Measurements from ENCODE around the gene NEAT1.
A peak's percentile ranks its signal among the peaks of the same experiment; 100 is the strongest.

NEAT1 gene

DNA sequence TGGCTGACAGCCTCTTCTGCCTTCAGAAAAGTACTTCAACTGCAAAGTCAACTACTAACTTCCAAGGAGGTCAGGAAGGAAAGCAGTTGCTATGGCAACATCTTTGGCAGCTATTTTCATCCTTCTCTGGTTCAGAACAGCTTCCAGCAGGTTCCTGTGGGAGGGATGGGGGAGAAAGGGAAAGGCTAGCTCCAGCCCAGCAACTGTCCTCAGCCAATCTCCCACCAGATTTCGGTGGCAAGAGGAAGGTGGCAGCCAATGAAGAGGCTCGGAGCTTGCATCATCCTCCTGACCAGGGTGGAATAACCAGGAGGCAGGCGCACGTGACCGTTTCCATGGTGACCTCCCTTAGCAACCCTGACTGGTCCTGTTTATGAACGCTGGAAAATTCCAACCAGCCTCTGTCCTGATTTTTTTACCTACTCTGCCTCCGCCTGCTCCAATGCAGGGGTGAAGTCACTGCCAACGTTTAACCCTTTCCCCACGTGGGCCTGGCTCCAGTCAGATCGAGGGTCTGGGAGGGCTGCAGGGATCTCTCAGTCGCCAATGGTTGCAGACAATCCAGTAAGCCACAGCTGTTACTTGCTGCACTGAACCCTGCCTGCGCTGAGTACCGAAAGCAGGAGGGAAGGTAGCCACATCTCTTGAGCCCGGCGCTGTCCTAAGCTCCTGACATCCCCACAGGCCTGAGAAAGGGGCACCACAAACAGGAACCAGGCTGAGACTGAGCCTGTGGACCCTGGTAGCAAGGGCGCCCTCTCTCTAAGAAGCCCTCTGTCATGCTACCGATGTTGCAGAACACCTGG is 65.1 kb downstream of the NEAT1 start:
- DNase-seq, result peak; percentile 67

- DNase-seq, result no peak
Measured at GRCh38 chr11:65488273-65489034, 65.9 kb downstream of the NEAT1 start.

DNA sequence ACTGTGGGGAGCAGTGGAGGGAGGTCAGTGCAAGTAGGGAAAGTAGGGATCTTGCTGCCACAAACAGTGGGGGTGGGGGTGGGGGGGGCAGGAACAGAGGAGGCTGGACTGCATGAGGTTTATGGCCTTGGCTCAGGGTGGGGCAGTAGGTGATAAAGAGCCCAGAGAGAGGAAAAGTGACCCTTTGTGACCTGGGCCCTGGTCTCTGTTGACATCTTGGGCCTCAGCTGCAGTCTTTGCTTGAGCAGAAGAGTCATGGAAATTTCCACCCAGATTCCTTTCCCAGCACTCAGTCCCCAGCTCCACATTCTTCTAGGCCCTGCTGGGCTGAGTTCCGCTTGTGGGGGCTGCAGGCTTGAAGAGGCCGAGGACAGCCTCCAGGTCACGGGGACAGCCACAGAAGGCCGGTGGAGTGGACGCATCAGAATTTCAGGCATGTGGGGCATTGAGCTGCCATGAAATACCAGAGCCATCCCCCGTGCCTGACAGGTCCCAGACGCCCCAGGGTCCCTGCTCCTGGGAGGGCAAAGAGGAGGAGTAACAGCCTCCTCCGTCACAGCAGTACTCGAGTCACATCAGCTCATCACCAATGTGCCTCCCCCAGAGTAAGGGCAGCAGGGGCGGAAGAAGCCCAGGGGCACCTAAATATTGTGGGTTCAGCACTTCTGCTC is 66.6 kb downstream of the NEAT1 start:
- DNase-seq, result no peak

DNA sequence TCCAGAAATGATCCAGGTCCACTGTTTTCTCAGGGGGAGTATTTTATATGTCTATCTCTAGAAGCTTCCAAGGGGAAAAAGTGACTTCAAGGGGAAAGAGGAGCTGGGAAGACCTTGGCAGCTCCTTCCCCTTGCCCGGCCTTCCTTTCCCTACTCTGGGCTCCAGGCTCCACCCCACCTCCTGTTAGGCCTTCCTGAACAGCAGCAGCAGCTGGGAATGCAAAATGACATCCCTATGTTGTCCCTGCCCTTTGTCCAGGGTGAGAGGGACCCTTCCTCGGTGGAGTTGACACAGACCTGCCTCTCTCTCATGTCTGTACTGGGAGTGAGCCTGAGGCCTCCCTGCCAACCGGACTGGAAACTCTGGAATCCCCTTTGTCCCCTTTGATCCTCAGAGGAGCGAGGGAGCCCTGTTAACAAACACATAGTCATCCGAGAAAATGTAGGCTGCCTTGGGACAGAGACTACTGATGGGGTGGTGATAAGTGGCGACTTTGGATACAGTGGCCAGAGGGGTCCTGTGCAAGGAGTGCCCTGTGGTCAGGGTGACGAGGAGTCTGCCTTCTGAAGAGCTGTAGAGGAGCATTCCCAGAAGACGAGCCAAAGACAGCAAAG is 67.2 kb downstream of the NEAT1 start:
- DNase-seq, result no peak

- DNase-seq, result no peak
Measured at GRCh38 chr11:65491163-65491465, 68.5 kb downstream of the NEAT1 start.

DNA sequence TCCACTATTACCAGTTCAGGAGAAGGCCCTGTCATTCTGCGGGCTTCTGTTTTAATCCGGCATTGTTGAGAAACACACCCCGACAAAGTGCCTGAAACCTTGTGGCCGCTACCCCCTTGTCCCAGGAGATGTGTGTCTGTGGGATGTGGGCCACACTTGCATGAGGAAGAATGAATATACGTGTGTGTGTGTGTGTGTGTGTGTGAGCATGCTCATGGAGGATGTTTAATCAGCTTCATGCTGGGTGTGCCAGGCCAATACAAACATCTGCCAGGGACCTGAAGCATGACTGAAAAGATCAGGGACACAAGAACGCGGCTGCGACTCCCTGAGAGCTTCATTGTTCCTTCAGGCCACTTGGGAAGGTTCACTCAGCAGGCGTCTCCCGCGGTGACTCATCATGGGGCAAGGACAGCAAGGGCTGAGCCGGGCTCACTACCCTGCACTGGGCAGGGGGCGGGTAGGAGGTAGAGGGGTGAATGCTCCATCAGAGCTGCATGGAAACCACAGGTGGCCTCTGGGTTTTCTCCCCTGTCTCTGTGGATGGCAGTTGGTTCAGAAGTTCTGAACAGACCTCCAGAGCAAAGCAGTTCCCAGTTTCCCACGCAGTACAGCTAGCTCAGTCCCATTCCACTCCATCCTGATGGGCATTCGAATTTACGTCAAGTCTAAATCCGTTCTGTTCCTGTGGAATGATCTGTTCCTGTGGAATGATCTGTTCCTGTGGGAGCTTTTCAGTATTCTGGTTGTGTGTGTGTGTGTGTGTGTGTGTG is 69.2 kb downstream of the NEAT1 start:
- DNase-seq, result no peak

- no peak for DNase-seq
Measured at GRCh38 chr11:65492387-65492636, 69.7 kb downstream of the NEAT1 start.

DNA sequence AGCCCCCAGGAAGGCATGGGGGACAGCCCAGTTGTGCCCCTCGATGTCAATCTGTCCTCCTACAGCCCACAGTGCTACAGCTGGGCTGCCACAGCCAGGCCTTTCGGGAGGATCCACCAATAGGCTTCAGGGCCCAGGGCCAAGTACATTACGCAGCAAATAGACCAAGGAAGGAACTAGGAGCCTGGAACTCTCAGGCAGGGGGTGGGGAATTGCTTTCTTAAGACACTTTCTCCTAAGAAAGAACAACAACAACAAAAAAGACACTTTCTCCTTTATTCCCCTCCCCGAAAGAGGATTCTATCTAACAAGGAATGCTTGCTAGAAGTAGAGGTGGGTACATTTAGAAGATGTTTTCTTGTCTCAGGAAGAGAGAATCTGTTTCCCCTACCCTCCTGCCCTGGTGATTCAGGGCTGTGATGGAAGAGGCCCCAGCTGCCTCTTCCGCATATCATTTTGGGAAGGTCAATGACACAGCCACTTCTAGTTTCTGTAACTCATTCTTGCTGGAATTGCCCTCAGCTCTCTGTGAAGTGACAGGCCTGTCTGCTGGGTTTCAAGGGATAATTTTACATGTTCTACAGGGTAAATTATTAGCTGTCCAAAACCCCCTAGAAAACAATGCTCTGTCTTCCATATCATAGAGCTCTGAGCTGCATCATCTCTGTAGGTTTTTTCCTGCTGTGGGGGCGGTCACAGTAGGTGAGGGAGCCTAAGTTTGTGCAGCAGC is 70.2 kb downstream of the NEAT1 start:
- peak; percentile 55 for DNase-seq

DNA sequence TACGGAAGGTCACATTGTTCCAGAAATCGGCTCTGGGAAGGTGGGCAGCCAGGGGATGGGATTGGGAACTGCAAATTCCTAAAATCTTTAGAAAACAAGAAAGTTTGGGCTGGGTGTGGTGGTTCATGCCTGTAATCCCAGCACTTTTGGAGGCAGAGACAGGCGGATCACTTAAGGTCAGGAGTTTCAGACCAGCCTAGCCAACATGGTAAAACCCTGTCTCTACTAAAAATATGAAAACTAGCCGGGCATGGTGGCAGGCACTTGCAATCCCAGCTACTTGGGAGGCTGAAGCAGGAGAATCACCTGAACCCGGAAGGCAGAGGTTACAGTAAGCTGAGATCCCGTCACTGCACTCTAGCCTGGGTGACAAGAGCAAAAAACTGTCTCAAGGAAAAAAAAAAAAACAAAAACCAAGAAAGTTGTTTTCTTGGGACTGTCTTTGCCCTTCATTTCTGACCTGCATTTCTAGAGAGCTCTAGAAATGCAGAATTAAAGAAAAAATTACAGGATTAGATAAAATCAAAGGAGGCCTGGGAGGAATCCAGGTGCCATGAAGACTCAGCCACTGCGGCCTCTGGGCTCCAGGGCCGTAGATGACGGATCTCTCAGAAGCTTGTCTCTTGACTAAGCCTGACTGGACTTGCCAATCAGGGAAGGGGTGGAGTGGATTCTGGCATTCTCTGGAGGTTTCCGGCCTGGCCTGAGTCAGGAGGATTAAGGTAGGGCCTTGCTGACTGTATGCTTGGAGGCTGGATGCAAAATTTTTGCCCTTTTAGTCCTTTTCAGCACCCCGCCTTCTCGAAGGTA is 71.0 kb downstream of the NEAT1 start:
- no peak for DNase-seq
